ENCODE data around the gene ALK.
A peak's percentile ranks its signal among the peaks of the same experiment; 100 is the strongest.

ALK gene

DNA sequence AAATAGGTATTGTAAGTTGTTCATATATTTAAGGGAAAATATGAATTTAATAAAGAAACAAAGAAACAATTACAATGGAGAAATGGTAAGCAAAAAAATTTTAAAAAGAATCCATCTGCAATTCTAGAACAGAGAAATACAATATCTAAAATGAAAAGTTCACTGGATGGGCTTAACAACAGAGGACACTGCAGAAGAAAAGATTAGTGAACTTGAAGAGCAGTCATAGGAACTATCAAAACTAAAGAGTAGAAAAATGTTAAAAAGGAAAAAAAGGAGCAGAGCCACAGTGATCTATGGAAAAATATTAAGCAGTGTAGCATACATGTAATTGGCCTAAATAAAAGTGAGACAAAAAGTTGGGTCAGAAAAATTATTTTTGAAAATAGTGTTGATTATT, 83.5 kb downstream of the ALK start:
- no peak for DNase-seq

DNA sequence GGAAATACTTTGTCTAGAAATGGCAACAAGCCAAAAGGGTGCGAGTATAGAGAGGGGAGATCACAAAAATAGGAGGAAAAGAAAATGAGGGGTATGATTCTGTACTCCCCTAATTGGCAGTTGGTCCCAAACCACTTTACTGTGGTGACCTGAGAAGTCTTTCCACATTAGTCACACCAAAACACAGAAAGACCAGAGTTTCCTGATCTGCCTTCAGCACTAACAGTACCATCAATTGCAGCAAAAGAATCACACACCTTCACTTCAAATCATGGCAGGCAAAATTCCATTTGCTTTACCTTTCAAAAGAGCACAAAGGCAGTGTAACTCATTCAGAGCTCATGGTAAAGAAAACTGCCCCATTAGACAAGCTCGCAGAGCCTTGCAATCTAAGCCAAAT, 86.8 kb downstream of the ALK start:
- DNase-seq: no peak

DNA sequence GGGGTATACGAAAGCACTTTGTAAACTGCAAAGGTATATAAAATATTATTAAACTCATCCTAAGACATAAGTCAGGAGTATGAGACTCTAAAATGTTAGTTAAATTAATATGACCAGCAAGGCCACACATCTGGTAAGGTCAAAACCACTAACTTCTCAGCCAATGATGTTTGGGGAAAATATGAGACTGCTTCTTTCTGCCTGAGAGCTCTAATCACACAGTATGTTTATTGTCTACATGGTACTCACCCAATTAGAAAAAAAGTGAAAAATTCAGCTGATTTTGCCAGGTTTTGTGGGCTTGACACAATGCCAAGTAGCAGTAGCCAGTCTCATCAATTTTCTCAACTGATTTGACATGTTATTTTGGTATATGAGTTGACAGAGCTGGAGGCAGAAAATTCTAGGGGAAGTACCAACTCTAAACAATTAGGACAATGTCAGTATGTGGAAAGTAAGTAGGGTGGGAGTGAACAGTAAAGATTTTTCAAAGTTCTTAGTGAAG, 87.3 kb downstream of the ALK start:
- no peak for DNase-seq

DNA sequence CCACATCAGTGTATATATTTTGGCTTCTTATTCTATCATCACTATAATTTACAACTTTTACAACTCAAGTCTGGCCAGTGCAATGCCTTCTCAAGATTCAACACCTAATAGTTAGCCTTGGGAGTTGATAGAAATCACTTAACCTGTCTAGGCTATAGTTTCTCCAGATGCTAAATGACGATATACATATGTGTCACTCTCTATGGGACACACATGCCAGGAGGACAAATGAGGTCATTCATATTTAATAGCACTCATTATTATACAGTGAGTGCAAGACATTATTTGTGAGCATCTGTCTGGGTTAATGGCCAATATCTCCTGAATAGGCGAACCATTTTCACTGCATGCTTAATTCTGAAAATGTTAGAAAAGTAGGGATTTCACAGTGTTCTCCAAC, 89.8 kb downstream of the ALK start:
- no peak for DNase-seq

DNA sequence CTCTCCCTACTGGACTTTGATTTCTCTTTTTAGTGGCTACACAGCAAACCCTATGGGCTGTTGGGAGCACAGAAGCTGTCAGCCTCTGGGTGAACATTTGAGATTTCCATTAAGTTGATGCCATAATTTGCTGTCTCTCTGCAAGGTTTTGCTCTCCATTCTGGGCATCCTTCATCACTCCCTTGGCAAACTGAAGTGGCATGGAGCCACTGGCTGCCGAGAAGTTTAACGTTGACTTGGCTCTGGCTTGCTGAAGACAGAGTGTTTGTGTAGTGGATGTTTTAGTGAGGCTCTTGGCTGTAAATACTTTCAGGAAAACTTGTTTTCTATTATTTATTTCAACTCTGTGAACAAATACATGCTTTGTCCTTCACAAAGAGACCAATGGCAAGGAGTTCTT, 91.5 kb downstream of the ALK start:
- DNase-seq: no peak

DNA sequence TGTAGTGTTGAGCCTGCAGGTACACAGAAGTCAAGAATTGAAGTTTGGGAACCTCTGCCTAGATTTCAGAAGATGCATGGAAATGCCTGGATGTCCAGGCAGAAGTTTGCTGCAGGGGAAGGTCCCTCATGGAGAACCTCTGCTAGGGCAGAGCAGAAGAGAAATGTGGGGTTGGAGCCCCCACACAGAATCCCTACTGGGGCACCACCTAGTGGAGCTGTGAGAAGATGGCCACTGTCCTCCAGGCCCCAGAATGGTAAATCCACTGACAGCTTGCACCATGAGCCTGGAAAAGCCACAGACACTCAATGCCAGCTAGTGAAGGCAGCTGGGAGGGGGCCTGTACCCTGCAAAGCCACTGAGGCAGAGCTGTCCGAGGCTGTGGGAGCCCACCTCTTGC, 97.2 kb downstream of the ALK start:
- peak in 1 of 2 experiments; percentile 15 for DNase-seq

DNA sequence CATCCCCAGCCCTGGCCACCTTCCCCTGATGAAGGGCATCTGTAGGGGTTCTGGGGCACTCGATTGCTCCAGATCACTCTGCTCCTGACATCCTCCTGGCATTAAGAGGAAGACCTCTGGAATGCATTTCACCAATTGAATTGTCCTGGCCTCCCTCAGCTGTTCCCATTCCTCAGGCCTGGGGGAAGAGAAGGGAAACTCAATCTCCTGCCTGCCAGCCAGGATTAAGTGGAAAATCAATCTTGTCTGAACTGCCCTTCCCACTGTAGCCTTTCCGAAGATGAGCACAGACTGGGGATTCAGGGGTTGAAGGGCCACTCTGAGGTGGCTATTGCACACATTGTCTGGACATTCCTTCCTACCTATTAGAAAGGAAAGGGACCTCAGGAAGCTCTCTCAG, 99.8 kb downstream of the ALK start:
- no peak for DNase-seq

DNA sequence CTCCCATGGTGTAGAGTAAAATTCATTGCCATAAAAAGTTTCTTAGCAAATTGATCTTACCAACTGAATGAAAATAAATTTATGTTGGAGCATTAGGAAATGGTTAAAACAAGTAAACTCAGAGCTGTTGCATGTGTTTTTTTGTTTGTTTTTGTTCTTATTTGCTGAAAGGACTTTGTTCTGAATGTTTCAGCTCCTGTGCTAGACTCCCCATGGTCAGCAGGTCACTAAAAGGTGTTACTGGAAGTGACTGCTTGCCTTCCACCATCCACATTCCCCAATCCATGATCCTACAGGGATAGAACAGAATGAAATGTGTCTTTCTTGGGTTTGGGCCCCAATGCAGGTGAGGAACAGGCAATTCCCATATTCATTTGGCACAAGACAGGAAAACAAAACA, 101.8 kb downstream of the ALK start:
- DNase-seq: no peak

DNA sequence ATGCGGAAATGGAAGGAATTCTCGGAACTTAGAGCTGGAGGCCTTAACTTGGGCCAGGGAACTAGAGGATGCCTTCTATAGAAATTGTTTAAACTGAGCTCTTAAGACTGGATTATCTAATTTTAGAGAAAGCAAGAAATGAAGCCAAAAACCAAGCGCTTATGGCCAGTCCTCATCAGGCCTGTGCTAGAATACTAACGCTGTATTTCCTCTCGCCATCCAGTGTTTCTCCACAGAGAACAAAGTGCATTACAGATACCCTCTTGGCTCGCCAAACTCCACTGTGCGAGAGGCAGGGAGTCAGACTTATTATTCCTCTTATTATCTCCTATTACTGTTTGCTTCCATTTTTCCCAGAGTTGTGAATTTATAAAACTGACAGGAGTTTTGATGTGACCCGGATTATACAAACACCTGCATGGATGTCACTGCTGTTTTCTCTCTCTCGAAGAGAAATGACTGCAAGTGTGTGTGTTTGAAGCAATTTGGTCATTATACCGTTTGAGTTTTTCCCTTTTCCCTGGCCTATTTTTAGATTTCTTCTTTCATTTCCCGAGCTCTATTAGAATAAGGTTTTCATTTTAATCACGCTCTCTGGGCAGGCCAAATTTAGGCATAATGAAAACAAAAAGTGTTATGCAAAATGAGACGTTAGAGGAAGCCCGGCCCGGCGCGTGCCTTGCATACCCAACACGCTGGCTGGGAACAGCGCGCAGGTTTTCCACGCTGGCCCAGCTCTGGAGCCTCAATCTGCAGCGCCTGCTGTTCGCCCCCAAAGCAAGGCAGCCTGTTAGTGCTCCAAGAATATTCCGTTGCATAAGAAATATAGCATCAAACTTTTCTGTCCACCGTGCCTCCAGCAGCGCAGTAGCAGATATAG, 103.3 kb downstream of the ALK start:
- no peak for DNase-seq

DNA sequence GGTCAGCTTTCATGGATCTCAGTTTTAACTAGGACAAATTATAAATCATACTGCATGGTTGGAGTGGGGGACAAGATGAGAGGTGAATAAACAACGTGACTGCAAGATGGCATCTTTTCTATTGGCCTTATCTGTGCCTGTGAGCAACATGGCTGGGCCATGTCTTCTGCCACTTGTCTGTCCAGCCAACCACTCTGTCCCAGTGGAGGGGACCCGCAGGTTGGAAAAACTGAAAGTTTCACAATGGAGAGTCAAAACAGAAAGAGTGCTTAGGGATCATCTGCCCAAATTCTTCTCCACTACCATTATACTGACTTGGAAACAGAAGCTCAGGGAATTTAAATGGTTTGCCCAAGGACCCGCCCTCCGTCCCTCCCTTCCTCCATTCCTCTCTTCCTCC, 104.1 kb downstream of the ALK start:
- no peak for DNase-seq

DNA sequence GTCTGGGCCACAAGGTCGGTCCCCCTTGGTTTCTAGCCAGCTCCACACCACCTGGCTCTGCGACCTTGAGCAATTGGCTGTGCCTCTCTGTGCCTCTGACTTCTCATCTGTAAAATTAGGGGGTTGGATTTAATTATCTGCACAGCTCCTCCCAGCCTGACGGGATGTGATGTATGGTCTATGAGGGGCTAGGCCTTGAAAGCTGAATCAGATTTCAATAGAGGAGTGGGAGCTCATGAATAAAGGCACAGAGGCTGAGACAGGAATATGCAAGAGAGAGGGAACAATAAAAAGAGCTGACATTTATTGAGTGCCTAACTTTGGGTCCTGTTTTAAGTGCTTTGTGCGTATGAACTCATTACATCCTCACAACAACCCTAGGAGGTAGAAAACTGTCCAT, 104.7 kb downstream of the ALK start:
- no peak for DNase-seq

DNA sequence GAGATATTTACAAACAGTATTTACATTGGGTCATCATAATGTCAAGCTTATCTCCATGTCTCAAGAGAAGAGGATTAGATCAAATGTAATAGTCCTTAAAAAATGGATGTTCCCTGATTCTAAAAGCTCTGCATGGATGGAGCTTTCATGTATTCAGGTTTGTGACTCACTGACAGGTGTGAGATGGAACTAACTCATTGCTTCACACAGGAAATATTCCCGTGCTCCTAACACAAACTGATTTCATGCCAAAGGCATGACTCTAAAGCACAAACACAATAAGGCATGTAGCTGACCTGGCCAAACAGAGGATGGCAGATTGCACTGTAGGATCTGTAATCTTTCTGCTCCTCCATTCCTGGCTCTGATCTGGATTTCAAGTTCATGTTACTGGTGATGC, 110.0 kb downstream of the ALK start:
- no peak for DNase-seq

DNA sequence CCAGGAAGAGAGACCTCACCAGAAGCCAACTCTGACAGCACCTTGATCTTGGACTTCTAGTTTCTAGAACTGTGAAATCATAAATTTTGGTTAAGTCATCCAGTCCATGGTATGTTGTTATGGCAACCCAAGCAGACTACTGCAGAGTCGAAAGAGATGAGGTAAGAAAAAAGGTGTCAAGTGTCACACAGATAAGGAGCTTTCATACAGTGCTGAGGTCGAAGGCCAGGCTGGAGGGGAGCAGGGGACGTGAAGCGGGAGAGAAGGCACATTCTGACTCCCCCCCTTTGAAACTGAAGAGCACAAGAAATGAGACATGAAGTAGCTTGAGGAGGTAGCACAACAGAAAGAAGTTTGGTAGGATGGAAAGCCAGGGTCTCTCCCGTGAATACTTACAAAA, 110.4 kb downstream of the ALK start:
- DNase-seq: no peak

DNA sequence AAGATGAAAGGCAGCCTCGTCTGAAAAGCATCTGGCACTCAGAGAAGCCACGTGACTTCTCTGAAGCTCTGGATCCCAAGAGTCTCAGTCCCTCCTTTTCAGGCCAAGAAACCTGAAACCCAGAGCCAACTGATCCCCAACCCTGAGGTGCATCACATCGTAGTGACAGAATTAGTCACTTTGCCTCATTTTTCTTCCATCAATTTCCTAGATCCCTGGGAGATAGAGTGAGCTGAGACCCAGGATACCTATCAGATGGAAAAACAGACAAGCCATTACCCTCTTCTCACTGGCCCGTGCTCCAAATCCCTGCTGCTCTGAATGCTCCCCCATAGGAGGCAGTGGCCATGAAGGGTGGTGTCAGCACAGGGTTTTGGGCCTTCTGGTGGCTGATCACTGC, 113.1 kb downstream of the ALK start:
- no peak for DNase-seq

DNA sequence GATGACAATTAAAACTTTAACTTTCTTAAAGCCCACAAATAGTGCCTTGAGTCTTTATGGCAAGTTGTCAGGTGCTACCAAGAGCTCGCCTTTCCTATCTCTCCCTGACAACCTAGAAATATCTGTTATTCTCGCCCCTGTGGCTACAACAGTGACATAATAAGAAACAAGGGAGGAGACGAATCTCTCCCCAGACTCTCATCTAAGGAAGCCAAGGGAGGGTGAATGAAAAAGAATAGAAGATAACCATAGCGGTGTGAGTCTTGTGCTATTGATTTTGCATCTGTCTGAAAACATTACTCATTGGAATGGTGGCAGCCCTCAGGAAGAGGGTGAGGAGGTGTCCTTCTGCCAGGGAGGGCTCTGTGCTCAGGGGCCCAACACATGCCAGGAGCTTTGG, 114.3 kb downstream of the ALK start:
- DNase-seq: no peak

DNA sequence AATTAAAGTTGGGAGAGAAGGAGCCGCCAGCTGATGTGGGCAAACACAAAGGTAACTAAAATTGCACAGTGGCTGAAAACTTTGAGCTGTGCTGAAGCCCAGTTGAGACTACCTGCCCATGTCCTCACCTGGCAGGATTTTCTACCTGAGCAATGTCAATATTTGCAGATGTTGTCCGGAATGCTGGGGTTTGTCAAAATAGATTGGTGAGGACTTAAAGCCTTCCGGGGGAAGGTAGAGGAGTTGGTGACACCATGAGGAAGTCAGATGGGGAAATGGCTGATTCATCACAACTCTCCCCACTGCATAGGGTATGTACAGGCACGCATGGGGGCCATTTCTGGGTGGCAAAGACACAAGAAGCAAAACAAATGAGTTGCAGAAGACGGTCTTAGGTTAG, 114.9 kb downstream of the ALK start:
- DNase-seq: no peak

DNA sequence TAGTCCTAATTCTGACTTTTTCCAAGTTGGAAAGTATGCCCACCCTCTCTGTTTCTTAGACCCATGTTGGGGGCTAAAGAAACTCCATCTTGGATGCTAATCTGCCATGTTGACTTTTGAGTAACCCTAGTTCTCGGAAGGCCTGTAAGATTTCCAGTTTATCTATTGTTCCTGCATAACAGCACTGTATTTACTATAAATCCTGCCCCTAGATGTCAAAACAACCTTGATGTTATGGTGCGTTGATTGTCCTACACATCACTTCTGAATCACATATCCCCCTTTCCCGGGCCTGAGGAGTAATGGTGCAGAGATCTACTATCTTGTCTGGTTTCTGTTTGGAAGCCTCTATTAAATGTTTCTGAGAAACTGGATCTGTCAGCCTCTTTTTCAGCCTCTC, 116.7 kb downstream of the ALK start:
- DNase-seq: no peak

DNA sequence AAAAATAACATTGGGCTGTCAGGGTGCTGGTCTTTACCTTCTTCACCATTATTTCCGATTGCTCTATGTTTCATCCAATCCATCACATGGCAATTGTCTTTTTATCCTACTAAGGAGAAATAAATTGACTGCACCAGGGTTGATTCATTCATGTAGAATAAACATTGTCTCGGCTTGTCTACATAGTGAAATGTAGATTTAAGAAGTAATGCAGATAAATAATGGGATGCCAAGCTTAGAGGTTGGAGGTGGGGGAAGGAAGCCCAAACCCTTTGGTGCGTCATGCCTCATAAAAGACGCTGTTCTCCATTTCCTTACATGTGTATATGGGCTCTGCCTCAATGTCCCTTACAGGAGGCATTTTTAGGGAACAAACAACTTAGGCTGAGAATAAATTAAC, 117.8 kb downstream of the ALK start:
- no peak for DNase-seq

DNA sequence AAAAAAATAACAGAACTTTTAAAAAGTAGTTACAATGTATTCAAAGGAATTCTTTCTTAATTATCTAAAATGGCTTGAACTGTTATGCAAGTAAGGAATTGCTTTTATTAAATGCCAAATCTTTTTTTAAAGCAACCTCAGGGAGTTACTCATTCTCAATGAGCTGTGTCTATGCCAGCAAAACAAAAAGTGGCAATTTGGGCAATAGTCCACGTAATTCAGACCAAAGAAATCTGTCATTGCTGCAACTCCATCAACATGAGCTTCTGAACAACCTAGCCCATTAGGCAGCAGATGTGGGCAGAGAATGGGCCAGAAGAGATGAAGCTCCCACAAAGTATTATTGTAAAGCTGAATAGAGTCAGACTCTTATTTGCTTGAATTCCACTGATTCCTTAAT, 118.4 kb downstream of the ALK start:
- no peak for DNase-seq

DNA sequence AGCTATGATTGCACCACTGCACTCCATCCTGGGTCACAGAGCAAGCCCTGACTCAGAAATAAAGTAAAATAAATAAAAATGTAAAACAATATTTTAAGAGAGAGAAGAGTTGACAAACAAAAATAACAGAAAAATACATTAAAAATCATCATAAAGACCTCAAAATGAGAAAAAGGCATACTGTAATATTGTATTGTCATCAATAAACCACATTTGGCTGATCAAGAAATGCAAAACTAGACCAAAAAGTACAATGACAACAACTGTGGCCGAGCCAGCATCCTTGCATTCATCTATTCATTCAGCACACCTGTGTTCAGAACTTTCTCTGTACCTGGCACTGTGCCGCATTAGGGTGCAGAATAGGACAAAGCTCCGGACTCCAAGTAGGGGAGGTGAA, 121.8 kb downstream of the ALK start:
- no peak for DNase-seq

DNA sequence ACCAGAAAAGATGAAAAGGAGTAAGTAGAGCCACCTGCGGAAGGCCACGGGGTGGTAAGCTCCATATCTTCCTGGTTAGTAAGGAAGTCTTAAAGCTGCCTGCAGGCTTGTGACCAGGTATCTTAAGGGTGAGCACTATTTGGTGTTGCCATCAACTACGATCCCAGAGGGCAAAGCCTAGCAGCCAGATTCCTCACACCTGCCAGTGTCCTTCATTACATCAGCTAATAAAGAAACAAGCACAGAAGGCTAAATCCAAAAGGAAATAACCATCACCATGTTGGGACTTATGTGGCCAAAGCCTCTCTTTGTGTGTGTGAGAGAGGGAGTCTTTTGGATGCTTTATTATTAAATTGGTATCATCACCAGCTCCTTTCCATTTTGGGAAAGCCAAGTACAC, 123.5 kb downstream of the ALK start:
- no peak for DNase-seq

DNA sequence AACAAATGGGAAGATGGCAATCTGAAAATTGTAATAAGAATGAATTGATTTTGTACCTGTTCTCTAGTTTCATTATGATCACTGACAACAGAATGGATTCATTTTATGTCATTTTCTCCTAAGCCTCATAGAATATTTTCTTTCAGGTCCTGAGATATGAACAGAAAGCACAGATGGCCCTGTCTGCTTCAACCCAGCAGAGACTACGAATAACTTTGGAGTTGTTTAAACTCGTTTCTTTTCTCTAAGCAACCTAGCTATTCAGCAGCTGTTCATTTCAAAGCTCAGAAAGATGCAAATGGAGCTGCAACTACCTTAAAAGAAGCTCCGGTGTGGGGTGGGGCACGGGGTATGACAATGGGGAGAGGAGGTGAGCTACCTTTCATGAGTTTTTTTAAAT, 124.9 kb downstream of the ALK start:
- DNase-seq: no peak

DNA sequence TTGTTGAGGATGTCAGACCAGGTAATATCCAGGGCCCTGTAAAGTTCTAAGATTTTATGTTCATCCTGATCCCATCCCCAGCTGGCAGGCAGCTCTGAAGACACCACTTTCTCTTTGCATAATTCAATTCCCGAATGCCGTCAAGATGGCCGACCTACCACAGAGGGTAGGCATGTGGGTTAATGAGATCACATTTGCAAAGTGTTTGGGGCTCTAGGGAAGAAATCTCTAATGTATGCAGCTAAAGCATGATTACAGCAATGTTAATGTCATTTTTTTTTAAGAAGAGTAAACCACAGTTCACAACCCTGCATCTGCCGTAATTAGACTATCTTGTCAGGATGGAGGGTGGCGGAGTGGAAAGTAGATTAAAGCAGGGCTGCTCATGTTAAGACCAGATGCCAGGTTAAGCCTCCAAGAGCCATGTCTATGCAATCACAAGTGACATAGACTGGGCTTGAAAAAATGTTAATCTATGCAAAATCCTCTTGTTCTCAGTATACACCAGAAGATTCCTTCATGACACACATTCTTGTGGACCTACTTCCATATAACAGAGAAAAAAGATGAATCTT, 131.4 kb downstream of the ALK start:
- DNase-seq: no peak
